Activated CD4-positive, alpha-beta T cell treated with anti-CD3 and anti-CD28 coated beads for 1 hour (primary cell): Measurements from ENCODE around the gene MIEN1.

Experiments
- DNase-seq: peaks from one replicate; pipeline ENCODE4 v3.0.0-alpha.2; 2020

The MIEN1 gene

DNA sequence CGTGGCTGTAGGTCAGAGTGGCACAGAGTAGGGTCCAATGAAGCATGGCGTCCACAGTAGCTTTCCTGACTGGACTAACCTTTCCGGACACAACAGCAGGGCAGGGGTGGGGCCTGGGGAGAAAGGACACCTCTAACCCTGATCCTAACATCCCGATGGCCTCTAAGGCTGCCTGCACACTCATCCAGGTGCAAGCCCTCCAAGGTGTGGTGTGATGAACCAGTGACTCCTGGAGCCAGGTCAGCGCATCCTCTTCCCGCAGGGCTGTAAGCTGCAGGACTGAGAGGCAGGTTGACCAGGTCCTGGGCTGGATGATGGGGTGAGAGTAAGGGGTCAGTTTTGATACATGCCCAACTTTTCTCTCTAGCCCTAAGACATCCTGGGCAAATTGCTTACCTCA lies 33.6 kb downstream of the MIEN1 start:
- no peak for DNase-seq

DNA sequence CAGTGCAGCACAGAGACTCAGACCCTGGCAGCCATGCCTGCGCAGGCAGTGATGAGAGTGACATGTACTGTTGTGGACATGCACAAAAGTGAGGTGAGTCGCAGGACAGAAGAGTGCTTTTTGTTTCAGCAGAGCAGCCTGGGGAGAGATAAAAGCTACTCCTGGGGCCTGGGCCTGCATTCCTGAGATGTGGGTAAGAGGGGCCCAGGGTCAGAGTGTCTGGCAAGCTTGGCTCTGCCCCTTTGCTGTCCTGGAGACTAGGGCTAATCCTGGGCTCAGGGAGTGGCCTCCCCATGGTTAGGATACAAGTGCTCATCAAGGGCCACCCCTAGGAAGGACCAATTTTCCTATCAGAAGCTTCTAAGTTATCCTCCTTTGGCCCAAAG lies 35.2 kb downstream of the MIEN1 start:
- no peak for DNase-seq

DNA sequence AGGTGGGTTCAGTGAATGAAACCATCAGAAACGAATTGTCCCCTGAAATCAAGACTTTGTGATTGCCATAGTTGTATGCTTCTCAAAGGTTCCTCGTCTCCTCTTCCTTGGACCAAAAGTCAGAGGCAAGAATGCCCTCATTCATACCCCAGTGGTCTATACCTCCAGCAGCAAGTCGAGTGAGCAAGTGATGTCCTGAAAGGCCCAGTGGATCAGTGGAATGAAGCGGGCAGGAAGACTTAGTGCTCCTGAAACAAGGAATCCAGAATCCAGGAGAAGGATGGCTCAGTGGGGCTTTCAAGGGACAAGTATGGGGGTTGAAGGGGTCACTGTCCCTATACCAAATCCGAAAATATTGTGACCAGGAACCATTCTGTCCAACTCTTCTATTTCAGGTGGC lies 35.7 kb downstream of the MIEN1 start:
- no peak for DNase-seq

DNA sequence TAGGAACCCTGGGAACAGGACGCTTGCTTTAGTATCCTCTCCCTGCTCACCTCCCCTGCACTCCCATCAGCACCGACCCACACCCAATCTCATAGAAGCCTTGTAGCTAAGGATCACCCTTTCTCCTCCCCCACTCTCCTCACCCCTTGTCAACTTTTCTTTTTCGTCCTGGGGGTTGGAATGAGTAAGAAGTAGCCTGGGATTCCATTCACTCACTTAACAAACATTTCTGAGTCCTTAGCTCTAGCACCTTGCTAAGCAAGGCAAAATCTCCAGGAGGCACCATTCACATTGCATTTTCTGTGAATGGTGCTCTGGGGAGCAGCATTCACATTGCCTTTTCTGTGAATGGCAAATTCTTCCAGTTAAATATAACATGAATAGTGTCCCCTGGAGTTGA lies 41.4 kb downstream of the MIEN1 start:
- no peak for DNase-seq

DNA sequence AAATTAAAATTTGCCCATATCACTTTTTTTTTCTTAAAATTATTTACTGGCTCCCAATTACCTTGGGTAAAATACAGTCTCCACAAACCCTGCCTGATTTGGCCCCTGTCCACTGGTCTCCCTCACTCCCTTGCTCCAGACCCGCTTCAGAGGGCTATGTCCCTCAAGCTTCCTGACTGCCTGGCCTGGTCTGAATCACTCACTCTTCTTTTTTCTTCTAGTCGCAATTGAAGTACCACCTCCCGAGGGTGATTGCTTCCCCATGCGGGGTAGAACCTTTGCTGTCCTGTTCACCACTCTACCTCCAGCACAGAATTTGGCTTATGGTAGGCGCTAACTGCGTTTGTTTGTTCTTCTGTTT lies 41.9 kb downstream of the MIEN1 start:
- no peak for DNase-seq

DNA sequence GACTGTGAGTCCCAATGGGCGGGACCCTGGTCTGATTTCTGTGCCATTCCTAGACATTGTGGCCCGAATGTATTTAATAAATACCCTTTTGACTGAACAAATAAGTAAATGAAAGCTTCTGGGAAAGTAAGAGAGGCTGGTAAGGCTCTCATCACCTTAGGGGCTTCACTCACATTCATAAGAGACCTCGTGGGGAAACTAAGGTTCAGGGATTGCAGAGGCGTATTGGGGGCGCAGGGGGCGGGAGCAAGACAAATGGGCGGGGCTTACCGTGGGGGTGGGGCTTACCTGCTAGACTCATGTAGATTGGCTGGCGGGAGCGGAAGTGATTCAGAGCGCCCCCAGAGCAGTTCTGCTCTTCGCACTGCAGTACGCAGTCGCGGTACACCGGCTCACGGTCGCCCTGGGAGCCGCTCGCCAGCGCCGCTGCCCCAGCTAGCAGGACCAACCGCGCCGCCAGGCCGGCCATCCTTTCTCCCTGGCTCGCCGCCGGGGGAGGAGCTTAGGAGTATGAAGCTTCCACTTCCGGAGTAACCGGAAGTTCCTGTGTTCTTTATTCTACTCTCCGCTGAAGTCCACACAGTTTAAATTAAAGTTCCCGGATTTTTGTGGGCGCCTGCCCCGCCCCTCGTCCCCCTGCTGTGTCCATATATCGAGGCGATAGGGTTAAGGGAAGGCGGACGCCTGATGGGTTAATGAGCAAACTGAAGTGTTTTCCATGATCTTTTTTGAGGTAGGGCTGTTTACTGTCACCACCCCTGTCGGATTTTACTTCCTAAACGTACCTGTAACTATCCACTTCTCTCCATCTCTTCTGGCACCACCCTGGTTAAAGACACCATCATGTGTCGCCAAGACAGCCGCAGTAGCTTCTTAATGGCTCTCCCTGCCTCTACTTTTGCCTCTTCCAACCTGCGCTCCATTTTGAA lies 42.5 kb downstream of the MIEN1 start, which contains the start of gene PGAP3:
PGAP3 (minus strand) TSS at position 512 of the 929 bp plus-strand sequence; CDS start at position 469, 43 bp downstream.
- peak; percentile 64 for DNase-seq

DNA sequence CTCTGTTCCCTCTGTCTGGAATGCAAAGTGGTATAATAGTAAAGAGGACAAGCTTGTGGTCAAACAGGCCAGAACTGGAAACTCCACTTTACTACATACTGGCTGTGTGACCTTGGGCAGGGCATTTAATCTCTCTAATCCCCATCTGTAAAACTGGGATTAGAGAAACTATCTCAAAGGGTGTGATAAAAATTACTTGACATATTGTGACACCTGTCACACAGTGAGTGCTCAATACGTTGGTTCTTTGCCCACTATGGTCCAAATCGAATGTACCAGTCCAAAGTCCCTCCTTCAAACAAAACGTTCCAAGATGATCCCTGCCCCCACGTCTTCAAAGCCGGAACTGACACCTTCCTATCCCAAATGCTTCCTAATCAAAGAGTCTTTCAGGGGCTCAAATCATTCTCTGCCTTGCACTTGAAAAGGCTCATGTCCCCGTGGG lies 43.2 kb downstream of the MIEN1 start:
- no peak for DNase-seq

DNA sequence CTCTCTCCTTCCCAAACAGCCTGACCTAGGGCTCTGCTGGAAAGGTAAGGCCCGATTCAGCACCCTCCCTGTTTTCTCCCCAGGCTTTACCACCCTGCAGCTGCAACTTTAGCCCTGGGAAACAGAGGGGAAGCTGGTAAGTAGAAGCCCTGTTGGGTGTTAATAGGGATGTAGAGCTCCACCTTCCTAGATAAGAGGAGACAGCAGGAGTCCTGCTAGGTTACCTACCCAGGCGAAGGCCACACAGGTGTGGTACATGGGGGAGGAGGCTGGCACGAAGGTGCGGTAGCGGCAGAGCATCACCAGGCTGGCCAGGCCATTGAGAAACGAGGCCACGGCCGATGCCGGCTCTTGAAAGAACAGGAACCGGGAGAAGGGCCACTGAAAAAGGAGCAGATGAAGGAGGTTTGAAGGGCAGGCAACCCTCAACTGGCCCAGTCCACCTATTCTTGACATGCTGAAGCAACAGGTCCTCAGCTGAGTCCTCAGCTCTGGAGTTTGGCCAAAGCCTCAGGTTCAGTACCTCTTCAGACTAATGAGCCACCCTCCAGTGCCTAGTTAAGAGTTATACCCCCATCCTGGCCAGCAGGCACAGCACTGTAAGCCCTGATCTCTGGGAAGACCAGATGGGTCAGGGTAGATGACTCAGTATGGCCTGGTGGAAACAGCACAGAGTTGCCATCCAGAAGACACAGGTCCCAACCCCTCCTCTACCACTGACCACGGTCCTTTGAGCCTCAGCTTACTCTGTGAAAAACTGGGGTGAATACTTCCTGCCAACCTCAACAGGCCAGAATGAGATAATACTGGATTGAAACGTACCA lies 45.8 kb downstream of the MIEN1 start:
- DNase-seq, result no peak

DNA sequence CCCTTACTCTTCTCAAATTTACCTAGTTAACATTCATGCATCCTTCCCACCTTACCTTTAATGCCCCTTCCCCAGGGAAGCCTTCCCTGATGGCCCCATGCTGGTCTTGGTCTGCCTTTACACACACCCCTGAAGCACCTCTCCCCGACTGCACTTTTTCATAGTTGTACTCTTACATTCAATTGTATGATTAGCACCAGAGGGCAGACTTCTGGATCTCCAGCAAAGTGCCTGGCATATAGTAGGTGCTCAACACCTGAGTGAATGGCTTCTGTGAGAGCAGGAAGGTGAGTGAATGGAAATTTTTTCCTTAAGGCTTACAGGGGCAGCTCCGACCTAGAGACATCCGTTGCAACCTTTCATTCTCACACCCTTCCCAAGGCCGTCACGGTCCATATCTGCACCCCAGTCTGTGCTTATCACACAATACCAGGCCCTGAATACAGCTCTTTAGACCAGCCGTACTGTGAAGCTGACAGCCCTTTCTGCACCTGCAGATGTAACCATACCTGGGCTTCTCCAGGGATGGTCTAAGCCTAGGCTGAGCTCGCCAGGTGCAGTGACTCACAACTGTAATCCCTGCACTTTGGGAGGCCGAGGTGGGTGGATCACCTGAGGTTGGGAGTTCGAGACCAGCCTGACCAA lies 46.9 kb downstream of the MIEN1 start:
- DNase-seq, result no peak

DNA sequence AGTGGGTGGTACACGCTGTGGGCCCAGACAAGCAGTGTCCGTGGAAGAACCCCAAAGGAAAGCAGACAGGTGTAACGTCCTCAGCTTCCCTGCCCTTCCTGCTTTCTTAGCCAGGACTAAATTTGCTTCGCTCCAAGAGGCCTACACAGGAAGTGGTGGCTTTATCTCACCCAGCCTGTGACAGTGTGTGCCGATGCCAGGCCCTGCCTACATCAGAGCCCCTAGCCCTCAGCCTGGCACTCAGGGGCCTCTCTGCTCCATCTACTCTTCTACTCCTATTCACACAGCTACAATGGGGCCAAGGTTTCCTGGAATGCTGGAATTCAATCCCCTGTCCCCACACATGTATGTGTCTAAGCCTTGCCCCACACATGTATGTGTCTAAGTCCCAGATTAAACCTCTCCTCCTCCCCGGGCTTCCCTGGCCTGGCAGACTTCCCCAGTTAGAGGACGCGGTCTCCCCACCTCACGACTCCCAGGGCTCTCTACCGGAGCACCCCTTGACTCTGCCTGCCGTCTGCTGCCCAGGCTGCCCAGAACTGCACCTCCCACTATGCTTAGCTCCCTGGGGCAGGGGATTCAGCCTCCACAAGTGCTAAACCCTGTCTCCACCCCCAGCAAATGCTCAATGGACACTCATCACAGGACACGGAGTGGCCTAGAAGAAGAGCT lies 50.7 kb downstream of the MIEN1 start:
- no peak for DNase-seq
